PC-9 (cell line): ENCODE results near the gene USP36. TPM values are rescaled to one million over a fixed set of nuclear protein-coding genes. Genes with fewer than 3 reads are reported as not detected.
"Not testable (repeated sequence)": the region's sequence is repeated elsewhere in the genome, so short reads cannot be mapped to it uniquely, and the experiment has no call there.

ENCODE experiments used
- BruUV-seq: library from RNA; stranded (reverse); fragments of 400-500 nt; replicated peaks from 2 replicates; lab custom pipeline; 2021; lab: Mats Ljungman, UMichigan
- CTCF ChIA-PET: fragments of 300-600 bp; sonication (Branson Sonifier 250); formaldehyde crosslinking; loops from one replicate; lab custom pipeline; 2022; ENCODE audit warnings: antibody characterized with exemption; lab: Charles Lee
- POLR2A ChIA-PET: fragments of 300-600 bp; sonication (Branson Sonifier 250); formaldehyde crosslinking; loops from one replicate; lab custom pipeline; 2022; ENCODE audit warnings: antibody characterized with exemption; ENCODE audit not compliant: unreplicated experiment; lab: Charles Lee
- DNase-seq, 2 experiments: peaks; one replicate each; pipeline versions ENCODE4 v3.0.0 to v3.0.0-alpha.2; 2015 to 2022; ENCODE audit warnings: mixed read lengths in 1 of 2
- H2AFZ ChIP-seq: fragments of 200-600 bp; sonication (generic); 2 replicates; pipeline ENCODE4 v1.8.1; 2017; ENCODE audit warnings: antibody characterized with exemption
- H3F3A ChIP-seq: fragments of 200-600 bp; sonication (generic); 2 replicates; pipeline ENCODE4 v1.8.1; 2017; ENCODE audit warnings: antibody characterized with exemption, mild to moderate bottlenecking, low read depth; ENCODE audit not compliant: insufficient read depth
- H3K27ac ChIP-seq: fragments of 200-600 bp; sonication (generic); 2 replicates; pipeline ENCODE4 v1.6.1; 2016; ENCODE audit warnings: mixed run types
- H3K27me3 ChIP-seq: fragments of 200-600 bp; sonication (generic); 2 replicates; pipeline ENCODE4 v1.6.1; 2016; ENCODE audit warnings: low read depth, mixed run types; ENCODE audit not compliant: insufficient read depth
- H3K36me3 ChIP-seq: fragments of 200-600 bp; sonication (generic); 2 replicates; pipeline ENCODE4 v1.6.1; 2016; ENCODE audit warnings: low read depth, mixed run types
- H3K4me1 ChIP-seq: fragments of 200-600 bp; sonication (generic); replicated peaks from 2 replicates; pipeline ENCODE4 v1.6.1; 2016; ENCODE audit warnings: mixed run types; ENCODE audit not compliant: insufficient read depth
- H3K4me2 ChIP-seq: fragments of 200-600 bp; sonication (generic); 2 replicates; pipeline ENCODE4 v1.6.1; 2017; ENCODE audit warnings: mixed run types
- H3K4me3 ChIP-seq: fragments of 200-600 bp; sonication (generic); 2 replicates; pipeline ENCODE4 v1.6.1; 2016; ENCODE audit warnings: mixed run types
- H3K79me2 ChIP-seq: fragments of 200-600 bp; sonication (generic); 2 replicates; pipeline ENCODE4 v1.6.1; 2017; ENCODE audit warnings: low read depth, mixed run types
- H3K9me2 ChIP-seq: fragments of 200-600 bp; sonication (generic); 2 replicates; pipeline ENCODE4 v1.8.1; 2017; ENCODE audit warnings: mild to moderate bottlenecking; ENCODE audit not compliant: insufficient read depth
- H3K9me3 ChIP-seq: fragments of 200-600 bp; sonication (generic); 2 replicates; pipeline ENCODE4 v1.8.1; 2016; ENCODE audit warnings: low read depth; ENCODE audit not compliant: insufficient read depth
- H4K20me1 ChIP-seq: fragments of 200-600 bp; sonication (generic); 2 replicates; pipeline ENCODE4 v1.8.1; 2017; ENCODE audit not compliant: insufficient read depth
- CTCF ChIP-seq: fragments of 200-600 bp; sonication (generic); conservative IDR thresholded peaks from 2 replicates; pipeline ENCODE4 v1.6.1; 2017; ENCODE audit warnings: mixed run types, antibody characterized with exemption, mild to moderate bottlenecking, moderate library complexity
- EZH2 ChIP-seq: fragments of 200-600 bp; sonication (generic); IDR thresholded peaks from 2 replicates; pipeline ENCODE4 v1.8.0; 2017; ENCODE audit warnings: antibody characterized with exemption, low read depth
- intact Hi-C: fragments of 100-400 bp; cut with micrococcal nuclease; formaldehyde crosslinking; loops from one replicate; pipeline ENCODE4 v1.10.0; 2022; ENCODE audit not compliant: unreplicated experiment
- total RNA-seq: library from RNA; stranded (reverse); gene quantifications from 2 replicates; pipeline ENCODE4 v1.2.3, GENCODE V29; 2021

The USP36 gene
- total RNA-seq, 1 experiment from 2014 or later, result 46.2 TPM

- H3K27me3 ChIP-seq, result no peaks in the 10 kb centered on the region
- H3K4me3 ChIP-seq, result no peak overlapping the region
- H4K20me1 ChIP-seq, result no peaks in the 10 kb centered on the region
- peaks cover 18% of the 10 kb centered on the region for H3F3A ChIP-seq
- H2AFZ ChIP-seq, result no peak overlapping the region
- no peaks in the 10 kb centered on the region for H3K9me2 ChIP-seq
- no peak for TF ChIP-seq CTCF
- TF ChIP-seq EZH2, result no peak
- no peaks in the 10 kb centered on the region for H3K36me3 ChIP-seq
- DNase-seq, result no peak
- POLR2A ChIA-PET, result interaction anchor here (0.7 kb wide), 1 partner anchor 11 kb away, joined by 3 read pairs; no protein-coding TSS in a partner anchor
- H3K27ac ChIP-seq, result no peak overlapping the region
- CTCF ChIA-PET, result interaction anchor here (0.6 kb wide), 2 partner anchors 11 to 176 kb away, joined by 3 to 4 read pairs; no protein-coding TSS in a partner anchor
- no TSS peak for BruUV-seq
- peaks cover 5% of the 10 kb centered on the region; the same call in 1 of the 2 replicates for H3K79me2 ChIP-seq
- H3K4me1 ChIP-seq, result peaks cover 34% of the 10 kb centered on the region
- H3K4me2 ChIP-seq, result no peak overlapping the region
- no peaks in the 10 kb centered on the region for H3K9me3 ChIP-seq
- intact Hi-C loops, result loop anchor here (2.0 kb wide), 2 partner anchors 50 to 98 kb away; no protein-coding TSS in a partner anchor
These were observed 31.9 kb upstream of the USP36 start for GRCh38 chr17:78872486-78872885.

GRCh38 chr17:78870621-78871020 lies 30.0 kb upstream of the USP36 start:
- no peaks in the 10 kb centered on the region for H4K20me1 ChIP-seq
- no peak for DNase-seq
- H3K9me2 ChIP-seq, result no peaks in the 10 kb centered on the region
- H2AFZ ChIP-seq, result no peak overlapping the region
- no peaks in the 10 kb centered on the region for H3K27me3 ChIP-seq
- BruUV-seq, result no TSS peak
- intact Hi-C loops, result no loop called here
- no peaks in the 10 kb centered on the region for H3K9me3 ChIP-seq
- no peak for TF ChIP-seq EZH2
- TF ChIP-seq CTCF, result no peak
- H3K27ac ChIP-seq, result no peak overlapping the region
- H3K4me1 ChIP-seq, result peaks cover 24% of the 10 kb centered on the region
- H3K4me3 ChIP-seq, result no peak overlapping the region
- no peak overlapping the region for H3K4me2 ChIP-seq
- peaks cover 18% of the 10 kb centered on the region for H3F3A ChIP-seq
- peaks cover 5% of the 10 kb centered on the region; the same call in 1 of the 2 replicates for H3K79me2 ChIP-seq
- H3K36me3 ChIP-seq, result no peaks in the 10 kb centered on the region
- ChIA-PET CTCF (no interaction called here), POLR2A (no interaction called here)

- peaks cover 7% of the 10 kb centered on the region; the same call in 1 of the 2 replicates for H3F3A ChIP-seq
- intact Hi-C loops, result no loop called here
- H3K27me3 ChIP-seq, result no peaks in the 10 kb centered on the region
- BruUV-seq, result no TSS peak
- no peaks in the 10 kb centered on the region for H4K20me1 ChIP-seq
- H3K9me3 ChIP-seq, result no peaks in the 10 kb centered on the region
- no peak overlapping the region for H3K4me3 ChIP-seq
- H3K4me1 ChIP-seq, result peaks cover 6% of the 10 kb centered on the region
- no peaks in the 10 kb centered on the region for H3K79me2 ChIP-seq
- no peak overlapping the region for H2AFZ ChIP-seq
- DNase-seq, result no peak
- no peak overlapping the region for H3K27ac ChIP-seq
- ChIA-PET CTCF (interaction anchor here (0.6 kb wide), 1 partner anchor 204 kb away, joined by 4 read pairs; no protein-coding TSS in a partner anchor), POLR2A (interaction anchor here (0.7 kb wide), 1 partner anchor 508 kb away, joined by 6 read pairs; the partner anchor contains the start of gene SOCS3)
- no peaks in the 10 kb centered on the region for H3K36me3 ChIP-seq
- H3K4me2 ChIP-seq, result no peak overlapping the region
- H3K9me2 ChIP-seq, result no peaks in the 10 kb centered on the region
- TF ChIP-seq EZH2, result no peak
- TF ChIP-seq CTCF, result no peak
These were observed 27.8 kb upstream of the USP36 start for GRCh38 chr17:78868391-78868790.

- CTCF ChIA-PET, intact Hi-C loops, H3K4me2 ChIP-seq: not testable (repeated sequence)
These were observed 26.4 kb upstream of the USP36 start for GRCh38 chr17:78867046-78867445.

More at GRCh38 chr17:78867046-78867445, 26.4 kb upstream of the USP36 start:
- H3K9me2 ChIP-seq, BruUV-seq, DNase-seq, H3K27me3 ChIP-seq, POLR2A ChIA-PET, H3F3A ChIP-seq, H3K4me1 ChIP-seq, H3K27ac ChIP-seq, H3K9me3 ChIP-seq, H4K20me1 ChIP-seq, H3K79me2 ChIP-seq, H3K36me3 ChIP-seq, H3K4me3 ChIP-seq, H2AFZ ChIP-seq: not testable (repeated sequence)
